Testis (tissue), 2 donors: ENCODE data around the gene PPP4R3B.

Experiments
- POLR2A ChIP-seq: fragments of 450-650 bp; IDR thresholded peaks from one replicate; pipeline ENCODE4 v1.6.1; 2017; ENCODE audit warnings: antibody characterized with exemption, mild to moderate bottlenecking, moderate library complexity
- TF ChIP-seq, protein P1 (sequence below), 3 experiments: fragments of 450-650 bp in 2 of 3; fragments of 200-600 bp in 1 of 3; sonication (generic) in 1 of 3; IDR thresholded peaks; one replicate each; pipeline ENCODE4 v1.5.1; 2016 to 2019; ENCODE audit warnings: antibody characterized with exemption in 3 of 3, mild to moderate bottlenecking in 2 of 3, moderate library complexity in 1 of 3

DNA sequence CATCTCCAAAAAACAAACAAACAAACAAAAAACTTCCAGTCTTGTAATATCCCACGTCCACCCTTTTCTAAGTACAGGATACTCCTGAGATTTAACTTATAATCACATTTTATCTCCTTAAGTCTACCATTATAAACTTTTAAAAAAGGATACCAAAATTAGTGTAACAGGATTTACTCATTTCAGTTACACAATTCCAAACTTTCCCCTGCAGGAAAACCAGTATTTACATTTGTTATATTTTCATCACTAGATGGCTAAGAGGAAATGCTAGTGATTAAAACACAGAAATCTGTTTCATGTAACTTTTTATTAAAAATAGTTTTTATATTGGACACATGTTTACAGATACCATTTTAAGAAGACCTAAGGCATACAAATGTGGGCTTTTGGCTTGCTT, 70.4 kb downstream of the PPP4R3B start:
- TF ChIP-seq, protein P1, sequence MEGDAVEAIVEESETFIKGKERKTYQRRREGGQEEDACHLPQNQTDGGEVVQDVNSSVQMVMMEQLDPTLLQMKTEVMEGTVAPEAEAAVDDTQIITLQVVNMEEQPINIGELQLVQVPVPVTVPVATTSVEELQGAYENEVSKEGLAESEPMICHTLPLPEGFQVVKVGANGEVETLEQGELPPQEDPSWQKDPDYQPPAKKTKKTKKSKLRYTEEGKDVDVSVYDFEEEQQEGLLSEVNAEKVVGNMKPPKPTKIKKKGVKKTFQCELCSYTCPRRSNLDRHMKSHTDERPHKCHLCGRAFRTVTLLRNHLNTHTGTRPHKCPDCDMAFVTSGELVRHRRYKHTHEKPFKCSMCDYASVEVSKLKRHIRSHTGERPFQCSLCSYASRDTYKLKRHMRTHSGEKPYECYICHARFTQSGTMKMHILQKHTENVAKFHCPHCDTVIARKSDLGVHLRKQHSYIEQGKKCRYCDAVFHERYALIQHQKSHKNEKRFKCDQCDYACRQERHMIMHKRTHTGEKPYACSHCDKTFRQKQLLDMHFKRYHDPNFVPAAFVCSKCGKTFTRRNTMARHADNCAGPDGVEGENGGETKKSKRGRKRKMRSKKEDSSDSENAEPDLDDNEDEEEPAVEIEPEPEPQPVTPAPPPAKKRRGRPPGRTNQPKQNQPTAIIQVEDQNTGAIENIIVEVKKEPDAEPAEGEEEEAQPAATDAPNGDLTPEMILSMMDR (IDR thresholded peaks at IDR 0.05) = no peak
- TF ChIP-seq POLR2A = no peak
